Vagina (tissue), 2 donors: ENCODE measurements around the gene ZNF487.

ENCODE experiments used
- CTCF ChIP-seq, 3 experiments: fragments of 450-650 bp in 2 of 3; fragments of 200-600 bp in 1 of 3; sonication (generic) in 1 of 3; IDR thresholded peaks; one replicate each; pipeline ENCODE4 v1.5.1; 2017 to 2019; ENCODE audit warnings: antibody characterized with exemption in 3 of 3, mild to moderate bottlenecking in 2 of 3, moderate library complexity in 2 of 3
- POLR2A ChIP-seq, 2 donors: fragments of 450-650 bp; IDR thresholded peaks; one replicate each; pipeline ENCODE4 v1.6.1; 2017; ENCODE audit warnings: antibody characterized with exemption in 2 of 2, mild to moderate bottlenecking in 2 of 2, moderate library complexity in 2 of 2
- POLR2AphosphoS5 ChIP-seq, 2 donors: sonication (generic); formaldehyde crosslinking; IDR thresholded peaks; one replicate each; pipeline ENCODE4 v1.9.0; 2017; ENCODE audit warnings: antibody characterized with exemption in 2 of 2, mild to moderate bottlenecking in 2 of 2, low read depth in 1 of 2; ENCODE audit not compliant: insufficient read depth in 1 of 2

- TF ChIP-seq CTCF (IDR thresholded peaks at IDR 0.05) (no peak), POLR2A (IDR thresholded peaks at IDR 0.05) (no peak), POLR2AphosphoS5 (IDR thresholded peaks at IDR 0.05; ENCODE audit: insufficient read depth in 1 of 2, low read depth in 1 of 2) (no peak)
Observed at GRCh38 chr10:43403911-43404703, 32.8 kb upstream of the ZNF487 start.
